ENCODE results near the gene ENPP1. TPM values are rescaled to one million over a fixed set of nuclear protein-coding genes. Genes with fewer than 3 reads are reported as not detected.

ENPP1 gene
- total RNA-seq, 1 donor from 2014 or later, result 32.4 TPM

DNA sequence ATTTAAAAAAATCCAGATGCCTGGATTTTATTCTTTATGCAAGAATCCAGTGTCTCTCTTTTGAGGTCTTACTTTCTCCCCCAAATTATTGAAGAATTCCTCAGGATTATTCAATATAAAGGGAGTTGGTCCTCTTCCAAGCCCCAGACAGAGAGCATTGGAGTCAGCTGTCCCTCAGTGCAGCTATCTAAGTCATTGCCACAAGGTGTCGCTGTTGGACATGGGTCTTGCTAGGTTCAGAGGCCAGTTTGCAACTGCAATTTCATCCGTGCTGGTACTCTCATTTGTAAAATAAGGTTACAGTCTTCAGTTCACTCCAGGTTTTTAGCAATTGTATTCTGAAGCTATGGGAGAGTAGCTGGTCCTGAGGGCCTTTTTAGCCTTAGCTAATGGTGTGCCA is 115.5 kb downstream of the ENPP1 start:
- DNase-seq (ENCODE audit: low spot score), result peak; percentile 73
- TF ChIP-seq, protein P1, sequence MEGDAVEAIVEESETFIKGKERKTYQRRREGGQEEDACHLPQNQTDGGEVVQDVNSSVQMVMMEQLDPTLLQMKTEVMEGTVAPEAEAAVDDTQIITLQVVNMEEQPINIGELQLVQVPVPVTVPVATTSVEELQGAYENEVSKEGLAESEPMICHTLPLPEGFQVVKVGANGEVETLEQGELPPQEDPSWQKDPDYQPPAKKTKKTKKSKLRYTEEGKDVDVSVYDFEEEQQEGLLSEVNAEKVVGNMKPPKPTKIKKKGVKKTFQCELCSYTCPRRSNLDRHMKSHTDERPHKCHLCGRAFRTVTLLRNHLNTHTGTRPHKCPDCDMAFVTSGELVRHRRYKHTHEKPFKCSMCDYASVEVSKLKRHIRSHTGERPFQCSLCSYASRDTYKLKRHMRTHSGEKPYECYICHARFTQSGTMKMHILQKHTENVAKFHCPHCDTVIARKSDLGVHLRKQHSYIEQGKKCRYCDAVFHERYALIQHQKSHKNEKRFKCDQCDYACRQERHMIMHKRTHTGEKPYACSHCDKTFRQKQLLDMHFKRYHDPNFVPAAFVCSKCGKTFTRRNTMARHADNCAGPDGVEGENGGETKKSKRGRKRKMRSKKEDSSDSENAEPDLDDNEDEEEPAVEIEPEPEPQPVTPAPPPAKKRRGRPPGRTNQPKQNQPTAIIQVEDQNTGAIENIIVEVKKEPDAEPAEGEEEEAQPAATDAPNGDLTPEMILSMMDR (IDR thresholded peaks at IDR 0.05; ENCODE audit: unreplicated experiment), result peak; percentile 94
- Mint-ChIP-seq H3K27ac (ENCODE audit: unreplicated experiment) (no peak overlapping the region), H3K4me1 (ENCODE audit: unreplicated experiment) (no peaks in the 10 kb centered on the region), H3K36me3 (ENCODE audit: low read depth, unreplicated experiment) (no peaks in the 10 kb centered on the region), H3K27me3 (ENCODE audit: unreplicated experiment) (no peaks in the 10 kb centered on the region), H3K4me3 (ENCODE audit: unreplicated experiment) (no peak overlapping the region), H3K9me3 (ENCODE audit: unreplicated experiment) (no peaks in the 10 kb centered on the region)

DNA sequence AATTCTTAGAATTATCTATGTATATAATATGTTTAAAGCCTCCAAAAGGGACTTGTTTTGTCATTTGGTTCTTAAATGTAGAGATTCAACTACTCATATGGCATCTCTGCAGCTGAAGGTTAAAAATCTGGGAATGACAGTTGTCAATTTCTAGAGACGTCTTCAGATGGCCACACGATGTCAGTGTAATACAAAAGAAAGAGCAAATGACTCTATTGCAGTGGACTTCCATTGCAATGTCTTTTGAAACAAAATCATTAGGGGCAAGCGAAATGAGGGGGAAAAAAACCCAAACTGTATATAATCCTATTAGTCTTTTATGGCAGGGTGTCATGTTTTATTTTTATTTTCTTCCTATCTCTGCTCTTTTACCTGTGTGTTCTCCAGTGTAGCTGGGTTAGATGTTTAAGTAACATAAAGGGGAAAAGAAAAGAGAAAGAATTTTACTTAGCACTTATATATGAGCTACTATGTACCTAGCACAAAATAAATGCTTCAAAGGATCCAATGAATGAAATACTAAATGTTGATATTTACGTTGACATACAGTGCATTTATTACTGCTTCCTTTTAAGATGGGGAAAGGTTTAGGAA is 117.2 kb downstream of the ENPP1 start:
- H3K27ac Mint-ChIP-seq (ENCODE audit: unreplicated experiment), result no peak overlapping the region
- H3K36me3 Mint-ChIP-seq (ENCODE audit: low read depth, unreplicated experiment), result no peaks in the 10 kb centered on the region
- no peaks in the 10 kb centered on the region for H3K27me3 Mint-ChIP-seq (ENCODE audit: unreplicated experiment)
- H3K4me3 Mint-ChIP-seq (ENCODE audit: unreplicated experiment), result no peak overlapping the region
- H3K9me3 Mint-ChIP-seq (ENCODE audit: unreplicated experiment), result no peaks in the 10 kb centered on the region
- TF ChIP-seq, protein P1 (IDR thresholded peaks at IDR 0.05; ENCODE audit: unreplicated experiment), result no peak
- H3K4me1 Mint-ChIP-seq (ENCODE audit: unreplicated experiment), result no peaks in the 10 kb centered on the region
- DNase-seq (ENCODE audit: low spot score), result no peak

DNA sequence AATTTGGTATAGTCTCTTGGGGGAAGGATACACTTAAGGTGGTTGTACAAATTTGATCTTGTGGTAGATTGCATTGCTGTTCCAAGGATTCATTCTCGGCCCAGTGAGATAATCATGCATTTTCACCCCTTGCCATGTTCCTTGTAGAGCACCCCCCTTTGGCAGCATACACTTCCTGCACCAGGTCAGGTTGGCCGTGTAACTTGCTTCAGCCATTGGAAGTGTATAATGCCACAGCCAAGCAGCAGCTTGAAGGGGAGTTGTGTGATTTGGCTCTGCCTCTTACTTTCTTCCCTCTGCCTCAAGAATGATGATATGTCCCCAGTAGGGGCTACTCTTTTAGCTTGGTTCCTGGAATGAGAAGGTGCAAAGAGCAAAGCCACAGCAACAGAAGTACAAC is 121.4 kb downstream of the ENPP1 start:
- no peaks in the 10 kb centered on the region for H3K36me3 Mint-ChIP-seq (ENCODE audit: low read depth, unreplicated experiment)
- TF ChIP-seq, protein P1 (IDR thresholded peaks at IDR 0.05; ENCODE audit: unreplicated experiment), result peak; percentile 36
- no peak for DNase-seq (ENCODE audit: low spot score)
- no peaks in the 10 kb centered on the region for H3K4me1 Mint-ChIP-seq (ENCODE audit: unreplicated experiment)
- H3K9me3 Mint-ChIP-seq (ENCODE audit: unreplicated experiment), result no peaks in the 10 kb centered on the region
- no peak overlapping the region for H3K27ac Mint-ChIP-seq (ENCODE audit: unreplicated experiment)
- H3K27me3 Mint-ChIP-seq (ENCODE audit: unreplicated experiment), result no peaks in the 10 kb centered on the region
- H3K4me3 Mint-ChIP-seq (ENCODE audit: unreplicated experiment), result no peak overlapping the region

DNA sequence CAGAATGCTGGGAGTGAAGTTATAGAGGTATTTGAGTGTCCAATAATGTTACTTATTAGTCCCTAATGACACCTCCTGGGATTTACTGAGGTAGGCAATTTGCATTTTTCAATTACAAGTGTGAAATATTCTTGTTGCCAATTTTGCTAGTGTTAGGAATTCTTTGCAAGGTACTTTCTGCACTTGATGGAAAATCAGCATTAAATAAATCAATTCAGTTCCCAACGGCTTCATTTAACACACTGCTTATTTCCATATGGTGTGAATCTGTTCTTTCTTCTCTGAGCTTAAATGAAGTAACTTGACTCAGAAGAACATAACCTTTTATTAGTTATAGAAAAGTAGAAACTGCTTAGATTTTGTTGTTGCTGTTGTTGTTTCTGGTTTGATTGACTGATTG is 122.2 kb downstream of the ENPP1 start:
- TF ChIP-seq, protein P1 (IDR thresholded peaks at IDR 0.05; ENCODE audit: unreplicated experiment), result no peak
- Mint-ChIP-seq H3K27me3 (ENCODE audit: unreplicated experiment) (no peaks in the 10 kb centered on the region), H3K4me3 (ENCODE audit: unreplicated experiment) (no peak overlapping the region), H3K9me3 (ENCODE audit: unreplicated experiment) (no peaks in the 10 kb centered on the region), H3K27ac (ENCODE audit: unreplicated experiment) (no peak overlapping the region), H3K4me1 (ENCODE audit: unreplicated experiment) (no peaks in the 10 kb centered on the region), H3K36me3 (ENCODE audit: low read depth, unreplicated experiment) (no peaks in the 10 kb centered on the region)
- DNase-seq (ENCODE audit: low spot score), result no peak

DNA sequence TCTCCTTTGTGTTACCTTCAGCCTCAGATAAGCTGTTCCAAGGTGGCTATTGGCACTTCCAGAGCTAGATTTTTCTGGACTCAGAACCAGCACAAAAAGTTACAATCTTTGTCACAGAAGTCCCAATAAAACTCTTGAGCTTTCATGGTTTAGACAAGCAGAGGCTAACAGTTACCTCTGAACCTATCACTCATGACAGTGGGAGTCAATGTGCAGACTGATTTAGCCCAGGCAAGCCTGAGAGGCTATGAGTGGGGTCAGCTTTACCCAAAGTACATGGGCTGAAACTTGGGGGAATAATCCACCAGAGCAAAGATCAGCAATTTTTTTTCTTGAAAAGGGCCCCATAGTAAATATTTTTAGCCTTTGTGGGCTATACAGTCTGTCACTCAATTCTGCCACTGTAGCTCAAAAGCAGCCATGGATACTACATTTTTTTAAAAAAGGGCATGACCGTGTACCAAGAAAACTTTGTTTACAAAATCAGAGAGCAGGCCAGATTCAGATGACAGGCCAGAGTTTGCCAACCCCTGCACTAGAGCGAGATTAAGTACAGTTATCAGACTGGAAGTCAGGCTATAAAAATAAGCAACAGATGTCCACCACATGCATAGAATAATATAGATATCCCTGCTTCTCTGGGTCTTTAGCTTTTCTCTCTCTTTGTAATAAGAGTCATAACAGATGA is 123.4 kb downstream of the ENPP1 start:
- TF ChIP-seq, protein P1 (IDR thresholded peaks at IDR 0.05; ENCODE audit: unreplicated experiment), result no peak
- no peak for DNase-seq (ENCODE audit: low spot score)
- Mint-ChIP-seq H3K36me3 (ENCODE audit: low read depth, unreplicated experiment) (no peaks in the 10 kb centered on the region), H3K9me3 (ENCODE audit: unreplicated experiment) (no peaks in the 10 kb centered on the region), H3K27me3 (ENCODE audit: unreplicated experiment) (no peaks in the 10 kb centered on the region), H3K4me1 (ENCODE audit: unreplicated experiment) (no peaks in the 10 kb centered on the region), H3K27ac (ENCODE audit: unreplicated experiment) (no peak overlapping the region), H3K4me3 (ENCODE audit: unreplicated experiment) (no peak overlapping the region)
